NCI-H524 (cell line): ENCODE measurements around the gene MARF1.
"Not testable (repeated sequence)": the region's sequence is repeated elsewhere in the genome, so short reads cannot be mapped to it uniquely, and the experiment has no call there.

ENCODE experiments used
- DNase-seq, 2 experiments: peaks; one replicate each; lab custom pipeline; 2025; lab: John Stamatoyannopoulos, UW

The MARF1 gene

GRCh38 chr16:15620611-15621195 is 22.3 kb downstream of the MARF1 start:
- DNase-seq = no peak

GRCh38 chr16:15618392-15618791 is 24.6 kb downstream of the MARF1 start:
- no peak for DNase-seq

GRCh38 chr16:15617901-15618300 is 25.1 kb downstream of the MARF1 start:
- DNase-seq = no peak

GRCh38 chr16:15616475-15617165 is 26.3 kb downstream of the MARF1 start:
- no peak for DNase-seq

- no peak for DNase-seq
These were observed 26.9 kb downstream of the MARF1 start for GRCh38 chr16:15616012-15616411.

GRCh38 chr16:15613676-15614075 is 29.3 kb downstream of the MARF1 start:
- no peak for DNase-seq

GRCh38 chr16:15611610-15612009 is 31.3 kb downstream of the MARF1 start:
- no peak for DNase-seq

- no peak for DNase-seq
These were observed 32.5 kb downstream of the MARF1 start for GRCh38 chr16:15610369-15610871.

- no peak for DNase-seq
These were observed 33.7 kb downstream of the MARF1 start for GRCh38 chr16:15609286-15609649.

GRCh38 chr16:15608398-15609285 is 34.3 kb downstream of the MARF1 start:
- no peak for DNase-seq

GRCh38 chr16:15607700-15608396 is 35.1 kb downstream of the MARF1 start:
- no peak for DNase-seq

- not testable (repeated sequence) for DNase-seq
These were observed 35.7 kb downstream of the MARF1 start for GRCh38 chr16:15607221-15607699.

- DNase-seq = no peak
These were observed 36.3 kb downstream of the MARF1 start for GRCh38 chr16:15606518-15607220.

- no peak for DNase-seq
These were observed 37.0 kb downstream of the MARF1 start for GRCh38 chr16:15605839-15606517.

- DNase-seq = no peak
These were observed 38.2 kb downstream of the MARF1 start for GRCh38 chr16:15604460-15605440.

- no peak for DNase-seq
These were observed 40.5 kb downstream of the MARF1 start for GRCh38 chr16:15602285-15603044.

- DNase-seq = no peak
These were observed 41.6 kb downstream of the MARF1 start for GRCh38 chr16:15601212-15601879.
